DND-41 (cell line): ENCODE results near the gene UBE2D2.

Experiments
- ATAC-seq: fragments of 200-7000 bp; cut with Tn5 transposase; 3 replicates; pipeline ENCODE4 v1.9.1; 2021; ENCODE audit warnings: low read depth; ENCODE audit not compliant: insufficient read depth
- DNase-seq: peaks from one replicate; pipeline ENCODE4 v3.0.0-alpha.2; 2020
- H2AFZ ChIP-seq: 2 replicates; pipeline ENCODE4 v1.6.0; 2012; ENCODE audit warnings: low read depth, low read length
- H3K27ac ChIP-seq: 2 replicates; pipeline ENCODE4 v1.5.1; 2012; ENCODE audit warnings: low read length, inconsistent platforms
- H3K27me3 ChIP-seq: fragments of 200-600 bp; sonication (generic); 2 replicates; pipeline ENCODE4 v1.6.0; 2012; ENCODE audit warnings: low read length, mild to moderate bottlenecking, inconsistent platforms; ENCODE audit not compliant: insufficient read depth, poor library complexity
- H3K36me3 ChIP-seq: 2 replicates; pipeline ENCODE4 v1.5.1; 2012; ENCODE audit warnings: low read length, inconsistent platforms; ENCODE audit not compliant: insufficient read depth
- H3K4me1 ChIP-seq: 2 replicates; pipeline ENCODE4 v1.5.1; 2012; ENCODE audit warnings: mild to moderate bottlenecking, low read length; ENCODE audit not compliant: insufficient read depth
- H3K4me2 ChIP-seq: 2 replicates; pipeline ENCODE4 v1.6.0; 2012; ENCODE audit warnings: mild to moderate bottlenecking, moderate library complexity, low read length, inconsistent platforms; ENCODE audit not compliant: insufficient read depth
- H3K4me3 ChIP-seq, 2 experiments: fragments of 200-600 bp in 1 of 2; shearing (Covaris generic) in 1 of 2; 2 replicates each; pipeline ENCODE4 v1.5.1; 2012 to 2016; ENCODE audit warnings: inconsistent platforms in 2 of 2, low read length in 2 of 2, mild to moderate bottlenecking in 2 of 2, low read depth in 1 of 2, moderate library complexity in 1 of 2
- H3K79me2 ChIP-seq: 2 replicates; pipeline ENCODE4 v1.6.0; 2012; ENCODE audit warnings: low read length, inconsistent platforms; ENCODE audit not compliant: insufficient read depth
- H3K9ac ChIP-seq: 2 replicates; pipeline ENCODE4 v1.6.0; 2012; ENCODE audit warnings: low read depth, mild to moderate bottlenecking, inconsistent platforms, low read length, moderate library complexity
- H3K9me3 ChIP-seq: 2 replicates; pipeline ENCODE4 v1.5.1; 2012; ENCODE audit warnings: low read length, moderate library complexity, mild to moderate bottlenecking, inconsistent platforms; ENCODE audit not compliant: insufficient read depth, severe bottlenecking
- H4K20me1 ChIP-seq: 2 replicates; pipeline ENCODE4 v1.6.0; 2012; ENCODE audit warnings: low read length; ENCODE audit not compliant: insufficient read depth
- EZH2 ChIP-seq: IDR thresholded peaks from 3 replicates; pipeline ENCODE4 v1.6.1; 2012; ENCODE audit warnings: borderline replicate concordance, low read depth, mild to moderate bottlenecking, moderate library complexity, low read length, inconsistent platforms; ENCODE audit not compliant: severe bottlenecking
- TF ChIP-seq, protein P1 (sequence below): IDR thresholded peaks from 2 replicates; pipeline ENCODE4 v1.5.1; 2012; ENCODE audit warnings: borderline replicate concordance, low read length, moderate library complexity, mild to moderate bottlenecking; ENCODE audit not compliant: poor library complexity, severe bottlenecking; ENCODE audit errors: extremely low read depth

Gene UBE2D2

GRCh38 chr5:139671096-139671841 lies 110.1 kb downstream of the UBE2D2 start:
- Histone ChIP-seq H3K79me2 (peaks cover 87% of the 10 kb centered on the region), H3K36me3 (no peaks in the 10 kb centered on the region), H3K4me1 (peaks cover 70% of the 10 kb centered on the region), H2AFZ (no peak overlapping the region), H3K9ac (peak overlapping the region; percentile 61), H3K9me3 (no peaks in the 10 kb centered on the region), H3K27ac (peak overlapping the region; percentile 94), H3K4me2 (peak overlapping the region; percentile 69), H3K4me3 (peak overlapping the region in 1 of 2 experiments; percentile 15; a peak in 1 of 4 replicates), H3K27me3 (no peaks in the 10 kb centered on the region), H4K20me1 (peaks cover 21% of the 10 kb centered on the region)
- ATAC-seq (no peak), DNase-seq (peak; percentile 40)
- TF ChIP-seq, protein P1, sequence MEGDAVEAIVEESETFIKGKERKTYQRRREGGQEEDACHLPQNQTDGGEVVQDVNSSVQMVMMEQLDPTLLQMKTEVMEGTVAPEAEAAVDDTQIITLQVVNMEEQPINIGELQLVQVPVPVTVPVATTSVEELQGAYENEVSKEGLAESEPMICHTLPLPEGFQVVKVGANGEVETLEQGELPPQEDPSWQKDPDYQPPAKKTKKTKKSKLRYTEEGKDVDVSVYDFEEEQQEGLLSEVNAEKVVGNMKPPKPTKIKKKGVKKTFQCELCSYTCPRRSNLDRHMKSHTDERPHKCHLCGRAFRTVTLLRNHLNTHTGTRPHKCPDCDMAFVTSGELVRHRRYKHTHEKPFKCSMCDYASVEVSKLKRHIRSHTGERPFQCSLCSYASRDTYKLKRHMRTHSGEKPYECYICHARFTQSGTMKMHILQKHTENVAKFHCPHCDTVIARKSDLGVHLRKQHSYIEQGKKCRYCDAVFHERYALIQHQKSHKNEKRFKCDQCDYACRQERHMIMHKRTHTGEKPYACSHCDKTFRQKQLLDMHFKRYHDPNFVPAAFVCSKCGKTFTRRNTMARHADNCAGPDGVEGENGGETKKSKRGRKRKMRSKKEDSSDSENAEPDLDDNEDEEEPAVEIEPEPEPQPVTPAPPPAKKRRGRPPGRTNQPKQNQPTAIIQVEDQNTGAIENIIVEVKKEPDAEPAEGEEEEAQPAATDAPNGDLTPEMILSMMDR: no peak
- TF ChIP-seq EZH2: no peak

DNA sequence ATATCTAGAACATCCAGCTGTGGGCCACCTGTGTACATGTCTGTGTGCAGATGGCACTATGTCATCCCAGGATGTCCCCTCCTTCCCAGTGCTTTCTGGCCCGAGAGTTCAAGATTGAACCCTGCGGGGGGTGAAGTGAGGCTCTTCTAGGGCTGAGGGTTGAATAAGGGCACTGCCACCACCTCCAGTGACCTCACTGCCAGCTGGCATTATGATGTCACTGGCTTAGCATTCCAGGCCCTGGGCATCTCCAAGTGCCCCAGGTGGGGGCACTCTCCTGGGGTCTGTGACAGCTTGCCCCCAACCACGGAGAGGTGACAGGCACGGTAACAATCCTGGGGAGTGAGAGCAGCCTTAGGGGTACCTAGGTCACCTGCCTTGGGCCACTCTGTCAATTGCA lies 114.1 kb downstream of the UBE2D2 start:
- H3K9me3 ChIP-seq: no peaks in the 10 kb centered on the region
- no peak overlapping the region for H3K9ac ChIP-seq
- no peaks in the 10 kb centered on the region for H3K27me3 ChIP-seq
- TF ChIP-seq EZH2: no peak
- TF ChIP-seq, protein P1: no peak
- peak overlapping the region; percentile 54 for H3K27ac ChIP-seq
- peaks cover 8% of the 10 kb centered on the region for H3K36me3 ChIP-seq
- H3K79me2 ChIP-seq: peaks cover 87% of the 10 kb centered on the region
- DNase-seq (no peak), ATAC-seq (no peak)
- H3K4me1 ChIP-seq: peaks cover 31% of the 10 kb centered on the region
- no peak overlapping the region for H3K4me3 ChIP-seq
- peaks cover 28% of the 10 kb centered on the region for H4K20me1 ChIP-seq
- H2AFZ ChIP-seq: no peak overlapping the region
- no peak overlapping the region for H3K4me2 ChIP-seq

DNA sequence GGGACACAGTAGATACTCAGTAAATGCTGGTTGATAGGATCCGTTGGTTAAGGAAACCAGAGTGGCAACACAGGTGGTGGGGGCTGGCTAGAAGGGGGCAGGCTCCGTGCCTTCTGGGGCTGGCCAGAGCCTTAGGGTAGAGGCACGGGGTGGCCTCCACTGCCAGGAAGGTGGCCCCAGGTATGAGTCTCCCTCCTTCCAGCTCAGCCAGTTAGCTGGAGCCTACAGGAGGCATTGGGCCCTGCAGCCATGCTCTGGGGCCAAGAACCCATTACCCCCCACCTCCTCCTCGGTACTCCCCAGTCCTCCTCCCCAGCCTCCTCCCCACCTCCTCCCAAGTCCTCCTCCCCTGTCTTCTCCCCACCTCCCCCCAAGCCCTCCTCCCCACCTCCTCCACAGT lies 114.7 kb downstream of the UBE2D2 start:
- Histone ChIP-seq H3K9ac (no peak overlapping the region), H3K9me3 (no peaks in the 10 kb centered on the region), H3K36me3 (peaks cover 14% of the 10 kb centered on the region), H3K27ac (peak overlapping the region; percentile 54), H3K4me2 (no peak overlapping the region), H2AFZ (no peak overlapping the region), H3K79me2 (peaks cover 86% of the 10 kb centered on the region), H3K27me3 (no peaks in the 10 kb centered on the region), H3K4me1 (peaks cover 25% of the 10 kb centered on the region), H4K20me1 (peaks cover 33% of the 10 kb centered on the region), H3K4me3 (no peak overlapping the region)
- ATAC-seq (no peak), DNase-seq (no peak)
- TF ChIP-seq, protein P1: no peak
- no peak for TF ChIP-seq EZH2
